ENCODE data around the gene CCT8L2.
"Not testable (repeated sequence)": the region's sequence is repeated elsewhere in the genome, so short reads cannot be mapped to it uniquely, and the experiment has no call there.

CCT8L2 gene

GRCh38 chr22:16567617-16568424, 24.8 kb downstream of the CCT8L2 start:
- H3K36me3 ChIP-seq (ENCODE audit: insufficient read depth, low read length); H3K9me3 ChIP-seq (ENCODE audit: control insufficient read depth, insufficient read depth, low read length); H3K4me1 ChIP-seq (ENCODE audit: insufficient read depth, low read length); H3K9ac ChIP-seq (ENCODE audit: low read depth, low read length): not testable (repeated sequence)

GRCh38 chr22:16566421-16567151, 26.0 kb downstream of the CCT8L2 start:
- H3K4me1 ChIP-seq (ENCODE audit: insufficient read depth, low read length); H3K36me3 ChIP-seq (ENCODE audit: insufficient read depth, low read length); H3K9ac ChIP-seq (ENCODE audit: low read depth, low read length); H3K9me3 ChIP-seq (ENCODE audit: control insufficient read depth, insufficient read depth, low read length): not testable (repeated sequence)

DNA sequence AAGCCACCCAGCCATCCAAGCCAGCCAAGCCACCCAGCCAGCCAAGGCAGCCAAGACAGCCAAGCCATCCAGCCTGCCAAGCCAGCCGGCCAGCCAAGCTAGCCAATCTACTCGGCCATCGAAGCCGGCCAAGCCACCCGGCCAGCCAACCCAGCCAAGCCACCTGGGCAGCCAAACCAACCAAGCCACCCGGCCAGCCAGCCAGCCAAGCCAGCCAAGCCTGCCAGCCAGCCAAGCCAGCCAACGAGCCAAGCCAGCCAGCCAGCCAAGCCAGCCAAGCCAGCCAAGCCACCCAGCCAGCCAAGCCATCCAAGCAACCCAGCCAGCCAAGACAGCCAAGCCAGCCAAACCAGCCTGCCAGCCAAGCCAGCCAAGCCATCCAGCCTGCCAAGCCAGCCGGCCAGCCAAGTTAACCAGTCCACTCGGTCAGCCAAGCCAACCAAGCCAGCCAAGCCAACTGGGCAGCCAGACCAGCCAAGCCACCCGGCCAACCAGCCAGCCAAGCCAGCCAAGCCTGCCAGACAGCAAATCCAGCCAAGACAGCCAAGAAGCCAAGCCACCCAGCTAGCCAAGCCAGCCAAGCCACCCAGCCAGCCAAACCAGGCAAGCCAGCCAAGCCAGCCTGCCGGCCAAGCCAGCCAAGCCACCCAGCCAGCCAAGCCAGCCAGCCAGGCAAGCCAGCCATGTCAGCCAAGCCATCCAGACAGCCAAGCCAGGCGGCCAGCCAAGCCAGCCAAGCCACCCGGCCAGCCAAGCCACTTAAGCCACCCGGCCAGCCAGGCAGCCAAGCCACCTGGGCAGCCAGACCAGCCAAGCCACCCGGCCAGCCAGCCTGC, 26.8 kb downstream of the CCT8L2 start:
- not testable (repeated sequence) for H3K4me1 ChIP-seq (ENCODE audit: insufficient read depth, low read length); H3K36me3 ChIP-seq (ENCODE audit: insufficient read depth, low read length); H3K9me3 ChIP-seq (ENCODE audit: control insufficient read depth, insufficient read depth, low read length); H3K9ac ChIP-seq (ENCODE audit: low read depth, low read length)

GRCh38 chr22:16564837-16565584, 27.6 kb downstream of the CCT8L2 start:
- H3K9me3 ChIP-seq (ENCODE audit: control insufficient read depth, insufficient read depth, low read length); H3K9ac ChIP-seq (ENCODE audit: low read depth, low read length); H3K36me3 ChIP-seq (ENCODE audit: insufficient read depth, low read length); H3K4me1 ChIP-seq (ENCODE audit: insufficient read depth, low read length): not testable (repeated sequence)

- H3K36me3 ChIP-seq (ENCODE audit: insufficient read depth, low read length) = no peaks in the 10 kb centered on the region
- no peaks in the 10 kb centered on the region for H3K9me3 ChIP-seq (ENCODE audit: control insufficient read depth, insufficient read depth, low read length)
- H3K4me1 ChIP-seq (ENCODE audit: insufficient read depth, low read length) = no peaks in the 10 kb centered on the region
- H3K9ac ChIP-seq (ENCODE audit: low read depth, low read length) = no peak overlapping the region
These were observed 28.8 kb downstream of the CCT8L2 start for GRCh38 chr22:16563555-16564520.

DNA sequence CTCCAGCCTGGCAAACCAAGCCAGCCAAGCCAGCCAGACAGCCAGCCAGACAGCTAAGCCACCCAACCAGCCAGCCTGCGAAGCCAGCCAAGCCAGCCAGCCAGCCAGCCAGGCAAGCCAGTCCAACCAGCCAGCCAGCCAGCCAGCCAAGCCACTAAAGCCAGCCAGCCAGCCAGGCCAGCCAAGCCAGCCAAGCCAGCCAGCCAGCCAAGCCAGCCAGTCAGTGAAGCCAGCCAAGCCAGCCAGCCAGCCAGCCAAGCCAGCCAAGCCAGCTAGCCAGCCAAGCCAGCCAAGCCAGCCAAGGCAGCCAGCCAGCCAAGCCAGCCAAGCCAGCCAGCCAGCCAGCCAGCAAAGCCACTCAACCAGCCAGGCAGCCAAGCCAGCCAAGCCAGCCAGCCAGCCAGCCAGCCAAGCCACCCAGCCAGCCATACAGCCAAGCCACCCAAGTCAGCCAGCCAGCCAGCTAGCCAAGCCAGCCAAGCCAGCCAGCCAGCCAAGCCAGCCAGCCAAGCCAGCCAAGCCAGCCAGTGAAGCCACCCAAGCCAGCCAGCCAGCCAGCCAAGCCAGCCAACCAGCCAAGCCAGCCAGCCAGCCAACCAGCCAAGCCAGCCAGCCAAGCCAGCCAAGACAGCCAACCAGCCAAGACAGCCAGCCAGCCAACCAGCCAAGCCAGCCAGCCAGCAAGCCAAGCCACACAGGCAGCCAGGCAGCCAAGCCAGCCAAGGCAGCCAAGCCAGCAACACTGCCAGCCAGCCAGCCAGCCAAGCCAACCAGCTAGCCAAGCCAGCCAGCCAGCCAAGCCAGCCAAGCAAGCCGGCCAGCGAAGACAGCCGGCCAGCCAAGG, 29.7 kb downstream of the CCT8L2 start:
- Histone ChIP-seq H3K36me3 (ENCODE audit: insufficient read depth, low read length) (no peaks in the 10 kb centered on the region), H3K9ac (ENCODE audit: low read depth, low read length) (no peak overlapping the region), H3K4me1 (ENCODE audit: insufficient read depth, low read length) (no peaks in the 10 kb centered on the region), H3K9me3 (ENCODE audit: control insufficient read depth, insufficient read depth, low read length) (no peaks in the 10 kb centered on the region)

- H3K9me3 ChIP-seq (ENCODE audit: control insufficient read depth, insufficient read depth, low read length); H3K9ac ChIP-seq (ENCODE audit: low read depth, low read length); H3K36me3 ChIP-seq (ENCODE audit: insufficient read depth, low read length); H3K4me1 ChIP-seq (ENCODE audit: insufficient read depth, low read length): not testable (repeated sequence)
These were observed 31.4 kb downstream of the CCT8L2 start for GRCh38 chr22:16561093-16561658.

- H3K36me3 ChIP-seq (ENCODE audit: insufficient read depth, low read length); H3K9me3 ChIP-seq (ENCODE audit: control insufficient read depth, insufficient read depth, low read length); H3K4me1 ChIP-seq (ENCODE audit: insufficient read depth, low read length); H3K9ac ChIP-seq (ENCODE audit: low read depth, low read length): not testable (repeated sequence)
These were observed 32.0 kb downstream of the CCT8L2 start for GRCh38 chr22:16560651-16561050.

DNA sequence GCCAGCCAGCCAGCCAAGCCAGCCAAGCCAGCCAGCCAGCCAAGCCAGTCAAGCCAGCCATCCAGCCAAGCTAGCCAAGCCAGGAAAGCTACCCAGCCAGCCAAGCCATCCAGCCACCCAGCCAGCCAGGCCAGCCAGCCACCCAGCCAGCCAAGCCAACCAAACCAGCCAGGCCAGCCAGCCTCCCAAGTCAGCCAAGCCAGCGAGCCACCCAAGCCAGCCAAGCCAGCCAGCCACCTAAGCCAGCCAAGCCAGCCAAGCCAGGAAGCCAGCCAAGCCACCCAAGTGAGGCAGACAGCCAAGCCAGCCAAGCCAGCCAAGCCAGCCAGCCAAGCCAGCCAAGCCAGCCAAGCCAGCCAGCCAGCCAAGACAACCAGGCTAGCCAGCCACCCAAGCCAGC, 32.6 kb downstream of the CCT8L2 start:
- not testable (repeated sequence) for H3K36me3 ChIP-seq (ENCODE audit: insufficient read depth, low read length); H3K9ac ChIP-seq (ENCODE audit: low read depth, low read length); H3K4me1 ChIP-seq (ENCODE audit: insufficient read depth, low read length); H3K9me3 ChIP-seq (ENCODE audit: control insufficient read depth, insufficient read depth, low read length)

GRCh38 chr22:16559056-16559955, 33.3 kb downstream of the CCT8L2 start:
- Histone ChIP-seq H3K36me3 (ENCODE audit: insufficient read depth, low read length) (no peaks in the 10 kb centered on the region), H3K9me3 (ENCODE audit: control insufficient read depth, insufficient read depth, low read length) (no peaks in the 10 kb centered on the region), H3K9ac (ENCODE audit: low read depth, low read length) (no peak overlapping the region), H3K4me1 (ENCODE audit: insufficient read depth, low read length) (no peaks in the 10 kb centered on the region)

DNA sequence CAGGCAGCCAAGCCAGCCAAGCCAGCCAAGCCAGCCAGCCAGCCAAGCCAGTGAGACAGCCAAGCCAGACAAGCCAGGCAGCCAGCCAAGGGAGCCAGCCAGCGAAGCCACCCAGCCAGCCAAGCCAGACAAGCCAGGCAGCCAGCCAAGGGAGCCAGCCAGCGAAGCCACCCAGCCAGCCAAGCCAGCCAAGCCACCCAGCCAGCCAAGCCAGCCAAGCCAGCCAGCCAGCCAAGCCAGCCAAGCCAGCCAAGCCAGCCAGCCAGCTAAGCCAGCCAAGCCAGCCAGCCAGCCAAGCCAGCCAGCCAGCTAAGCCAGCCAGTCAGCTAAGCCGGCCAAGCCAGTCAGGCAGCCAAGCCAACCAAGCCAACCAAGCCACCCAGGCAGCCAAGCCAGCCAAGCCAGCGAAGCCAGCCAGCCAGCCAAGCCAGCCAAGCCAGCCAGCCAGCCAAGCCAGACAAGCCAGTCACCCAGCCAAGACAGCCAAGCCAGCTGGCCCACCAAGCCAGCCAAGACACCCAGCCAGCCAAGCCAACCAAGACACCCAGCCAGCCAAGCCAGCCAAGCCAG, 34.1 kb downstream of the CCT8L2 start:
- H3K9me3 ChIP-seq (ENCODE audit: control insufficient read depth, insufficient read depth, low read length); H3K36me3 ChIP-seq (ENCODE audit: insufficient read depth, low read length); H3K9ac ChIP-seq (ENCODE audit: low read depth, low read length); H3K4me1 ChIP-seq (ENCODE audit: insufficient read depth, low read length): not testable (repeated sequence)

All from ES-I3 (cell line).